NCI-H2227 (cell line): ENCODE results near the gene COL18A1.

Experiments used
- DNase-seq: peaks from one replicate; lab custom pipeline; 2025; ENCODE audit not compliant: unreplicated experiment; lab: John Stamatoyannopoulos, UW

COL18A1 gene

GRCh38 chr21:45383111-45383614, 21.8 kb upstream of the COL18A1 start:
- no peak for DNase-seq

- DNase-seq, result no peak
These were observed 21.3 kb upstream of the COL18A1 start for GRCh38 chr21:45383615-45384201.

- DNase-seq, result no peak
These were observed 20.1 kb upstream of the COL18A1 start for GRCh38 chr21:45384656-45385548.

- no peak for DNase-seq
These were observed 19.4 kb upstream of the COL18A1 start for GRCh38 chr21:45385549-45386050.

GRCh38 chr21:45386336-45386727, 18.6 kb upstream of the COL18A1 start:
- no peak for DNase-seq

GRCh38 chr21:45386728-45387371, 18.1 kb upstream of the COL18A1 start:
- no peak for DNase-seq

GRCh38 chr21:45387506-45387905, 17.5 kb upstream of the COL18A1 start:
- DNase-seq, result no peak

- DNase-seq, result no peak
These were observed 16.9 kb upstream of the COL18A1 start for GRCh38 chr21:45388011-45388521.

- no peak for DNase-seq
These were observed 16.2 kb upstream of the COL18A1 start for GRCh38 chr21:45388611-45389296.

GRCh38 chr21:45390121-45390751, 14.7 kb upstream of the COL18A1 start:
- DNase-seq, result no peak

- no peak for DNase-seq
These were observed 13.9 kb upstream of the COL18A1 start for GRCh38 chr21:45390831-45391742.

- DNase-seq, result no peak
These were observed 13.0 kb upstream of the COL18A1 start for GRCh38 chr21:45391743-45392572.

- DNase-seq, result no peak
These were observed 12.4 kb upstream of the COL18A1 start for GRCh38 chr21:45392573-45392971.

- DNase-seq, result no peak
These were observed 11.9 kb upstream of the COL18A1 start for GRCh38 chr21:45393021-45393420.

GRCh38 chr21:45393833-45394638, 10.9 kb upstream of the COL18A1 start:
- DNase-seq, result no peak

GRCh38 chr21:45396620-45396995, 8.4 kb upstream of the COL18A1 start:
- no peak for DNase-seq

GRCh38 chr21:45397381-45397780, 7.6 kb upstream of the COL18A1 start:
- DNase-seq, result no peak

GRCh38 chr21:45401054-45401518, 3.9 kb upstream of the COL18A1 start:
- no peak for DNase-seq
